HEK293 (cell line): ENCODE results near the gene PLB1.

Experiments used
- CTCF ChIA-PET: fragments of 350-600 bp; formaldehyde crosslinking; extraction: SDS; loops from one replicate; lab custom pipeline; 2021; ENCODE audit warnings: antibody characterized with exemption; lab: Yijun Ruan, JAX
- POLR2A ChIA-PET: fragments of 300-600 bp; formaldehyde crosslinking; extraction: SDS; loops from one replicate; lab custom pipeline; 2020; ENCODE audit warnings: antibody characterized with exemption, inconsistent platforms; lab: Yijun Ruan, JAX
- H3K27ac ChIP-seq: fragments of 200-500 bp; sonication (Bioruptor generic); 2 replicates; pipeline ENCODE4 v1.5.1; 2014; ENCODE audit warnings: low read depth, low read length, control low read depth, inconsistent platforms; ENCODE audit errors: extremely low read depth
- H3K36me3 ChIP-seq, 2 experiments: fragments of 200-500 bp in 1 of 2; sonication (Bioruptor generic) in 1 of 2; 1 replicate in 1 of 2; 2 replicates in 1 of 2; pipeline ENCODE4 v1.5.1; 2014 to 2017; ENCODE audit warnings: inconsistent platforms in 2 of 2, low read length in 2 of 2; ENCODE audit not compliant: control insufficient read depth in 2 of 2, insufficient read depth in 1 of 2
- H3K4me1 ChIP-seq: fragments of 200-500 bp; sonication (Bioruptor generic); 2 replicates; pipeline ENCODE4 v1.5.1; 2014; ENCODE audit warnings: mild to moderate bottlenecking, low read length, inconsistent platforms; ENCODE audit not compliant: control insufficient read depth, insufficient read depth
- H3K4me3 ChIP-seq: 2 replicates; pipeline ENCODE4 v1.5.1; 2011; ENCODE audit warnings: low read depth, mild to moderate bottlenecking, control low read depth, low read length, moderate library complexity
- H3K9me3 ChIP-seq: fragments of 200-500 bp; sonication (Bioruptor generic); 2 replicates; pipeline ENCODE4 v1.5.1; 2014; ENCODE audit warnings: low read depth, low read length, inconsistent platforms; ENCODE audit not compliant: control insufficient read depth, insufficient read depth
- EGR2 ChIP-seq: fragments of 450-650 bp; formaldehyde crosslinking; IDR thresholded peaks from 2 replicates; pipeline ENCODE4 v1.5.1; 2016; ENCODE audit warnings: low read depth, missing biosample characterization, missing genetic modification characterization
- GLIS1 ChIP-seq: fragments of 450-650 bp; formaldehyde crosslinking; IDR thresholded peaks from 2 replicates; pipeline ENCODE4 v1.5.1; 2016; ENCODE audit warnings: missing biosample characterization, missing genetic modification characterization
- KLF7 ChIP-seq: fragments of 450-650 bp; formaldehyde crosslinking; IDR thresholded peaks from 2 replicates; pipeline ENCODE4 v1.5.1; 2016; ENCODE audit warnings: missing biosample characterization, missing genetic modification characterization, borderline replicate concordance
- KLF9 ChIP-seq: fragments of 450-650 bp; formaldehyde crosslinking; IDR thresholded peaks from 2 replicates; pipeline ENCODE4 v1.5.1; 2016; ENCODE audit warnings: missing biosample characterization, missing genetic modification characterization, low read depth
- MEIS1 ChIP-seq: sonication (generic); formaldehyde crosslinking; IDR thresholded peaks from 2 replicates; pipeline ENCODE4 v1.8.1; 2022; ENCODE audit warnings: missing genetic modification reagents, mild to moderate bottlenecking, borderline replicate concordance
- ZBTB26 ChIP-seq: fragments of 450-650 bp; formaldehyde crosslinking; optimal IDR thresholded peaks from 2 replicates; pipeline ENCODE3; 2016; ENCODE audit warnings: missing biosample characterization, mild to moderate bottlenecking, missing genetic modification characterization
- ZFHX2 ChIP-seq: fragments of 450-650 bp; formaldehyde crosslinking; conservative IDR thresholded peaks from 2 replicates; pipeline ENCODE4 v1.5.1; 2016; ENCODE audit warnings: missing biosample characterization, missing genetic modification characterization
- ZFP3 ChIP-seq: fragments of 450-650 bp; formaldehyde crosslinking; IDR thresholded peaks from 2 replicates; pipeline ENCODE4 v1.5.1; 2016; ENCODE audit warnings: low read depth, missing biosample characterization, missing genetic modification characterization
- ZNF169 ChIP-seq: fragments of 450-650 bp; formaldehyde crosslinking; IDR thresholded peaks from 2 replicates; pipeline ENCODE4 v1.5.1; 2016; ENCODE audit warnings: missing biosample characterization, missing genetic modification characterization
- ZNF184 ChIP-seq: fragments of 450-650 bp; IDR thresholded peaks from 2 replicates; pipeline ENCODE4 v1.5.1; 2018; ENCODE audit warnings: missing biosample characterization, mild to moderate bottlenecking, missing genetic modification characterization
- ZNF23 ChIP-seq: fragments of 450-650 bp; formaldehyde crosslinking; IDR thresholded peaks from 2 replicates; pipeline ENCODE4 v1.5.1; 2016; ENCODE audit warnings: missing biosample characterization, missing genetic modification characterization, borderline replicate concordance
- ZNF302 ChIP-seq: fragments of 450-650 bp; formaldehyde crosslinking; IDR thresholded peaks from 2 replicates; pipeline ENCODE4 v1.5.1; 2016; ENCODE audit warnings: missing biosample characterization, missing genetic modification characterization, low read depth
- ZNF398 ChIP-seq: fragments of 450-650 bp; formaldehyde crosslinking; IDR thresholded peaks from 2 replicates; pipeline ENCODE4 v1.5.1; 2017; ENCODE audit warnings: missing biosample characterization, missing genetic modification characterization
- ZNF449 ChIP-seq: fragments of 450-650 bp; formaldehyde crosslinking; IDR thresholded peaks from 2 replicates; pipeline ENCODE4 v1.5.1; 2017; ENCODE audit warnings: missing biosample characterization, mild to moderate bottlenecking, missing genetic modification characterization, moderate library complexity
- ZNF510 ChIP-seq: fragments of 450-650 bp; formaldehyde crosslinking; IDR thresholded peaks from 2 replicates; pipeline ENCODE4 v1.5.1; 2018; ENCODE audit warnings: mild to moderate bottlenecking, missing genetic modification characterization, missing biosample characterization; ENCODE audit not compliant: insufficient replicate concordance
- ZNF514 ChIP-seq: fragments of 450-650 bp; formaldehyde crosslinking; IDR thresholded peaks from 2 replicates; pipeline ENCODE4 v1.5.1; 2016; ENCODE audit warnings: missing biosample characterization, missing genetic modification characterization
- ZNF692 ChIP-seq: fragments of 450-650 bp; formaldehyde crosslinking; IDR thresholded peaks from 2 replicates; pipeline ENCODE4 v1.5.1; 2016; ENCODE audit warnings: missing biosample characterization, missing genetic modification characterization
- ZNF791 ChIP-seq: fragments of 450-650 bp; formaldehyde crosslinking; IDR thresholded peaks from 2 replicates; pipeline ENCODE4 v1.5.1; 2016; ENCODE audit warnings: missing biosample characterization, missing genetic modification characterization
- ZNF843 ChIP-seq: fragments of 450-650 bp; formaldehyde crosslinking; IDR thresholded peaks from 2 replicates; pipeline ENCODE4 v1.5.1; 2016; ENCODE audit warnings: missing biosample characterization, missing genetic modification characterization
- ZSCAN23 ChIP-seq: fragments of 450-650 bp; formaldehyde crosslinking; IDR thresholded peaks from 2 replicates; pipeline ENCODE4 v1.5.1; 2016; ENCODE audit warnings: missing biosample characterization, missing genetic modification characterization

The PLB1 gene

GRCh38 chr2:28516430-28516829 lies 20.6 kb downstream of the PLB1 start:
- H3K36me3 ChIP-seq = no peaks in the 10 kb centered on the region
- H3K4me1 ChIP-seq = no peaks in the 10 kb centered on the region
- no peak for TF ChIP-seq ZNF514 (tag by site-specific recombination)
- TF ChIP-seq ZNF184 (tag by site-specific recombination) = no peak
- no peak for TF ChIP-seq ZSCAN23 (tag by site-specific recombination)
- TF ChIP-seq ZFP3 (tag by site-specific recombination) = no peak
- TF ChIP-seq ZNF169 (tag by site-specific recombination) = no peak
- no peak for TF ChIP-seq ZBTB26
- ChIA-PET CTCF (interaction anchor here (0.6 to 1.2 kb wide), 2 partner anchors 17 to 727 kb away, joined by 5 to 6 read pairs; no protein-coding TSS in a partner anchor), POLR2A (no interaction called here)
- H3K27ac ChIP-seq = no peak overlapping the region
- no peaks in the 10 kb centered on the region; the same call in 1 of the 2 replicates for H3K9me3 ChIP-seq
- H3K4me3 ChIP-seq = no peak overlapping the region

- ChIA-PET POLR2A (no interaction called here), CTCF (interaction anchor here (0.5 to 0.6 kb wide), 2 partner anchors 183 to 727 kb away, joined by 3 to 5 read pairs; no protein-coding TSS in a partner anchor)
- Histone ChIP-seq H3K36me3 (no peaks in the 10 kb centered on the region), H3K4me1 (no peaks in the 10 kb centered on the region)
- TF ChIP-seq KLF7 (tag by site-specific recombination) = no peak
- TF ChIP-seq ZNF692 = no peak
- no peak for TF ChIP-seq ZNF843 (tag by site-specific recombination)
- no peak for TF ChIP-seq ZNF302 (tag by site-specific recombination)
- TF ChIP-seq ZNF449 = no peak
- TF ChIP-seq, all 188 proteins: peak for 0
- H3K4me3 ChIP-seq = no peak overlapping the region
- no peaks in the 10 kb centered on the region; the same call in 1 of the 2 replicates for H3K9me3 ChIP-seq
- no peak overlapping the region for H3K27ac ChIP-seq
Observed at GRCh38 chr2:28516950-28517349, 21.1 kb downstream of the PLB1 start.

GRCh38 chr2:28521663-28522062 lies 25.8 kb downstream of the PLB1 start:
- CTCF ChIA-PET = no interaction called here
- H3K9me3 ChIP-seq = no peaks in the 10 kb centered on the region
- no peaks in the 10 kb centered on the region for H3K4me1 ChIP-seq
- no peak overlapping the region for H3K4me3 ChIP-seq
- no peak overlapping the region for H3K27ac ChIP-seq
- H3K36me3 ChIP-seq = no peaks in the 10 kb centered on the region
- POLR2A ChIA-PET = no interaction called here
- TF ChIP-seq ZNF23 (no peak), GLIS1 (peak; percentile 26; the same call in 1 of the 2 replicates), ZNF791 (no peak), KLF9 (tag by site-specific recombination) (no peak), ZNF398 (peak; percentile 39; the same call in 1 of the 2 replicates), EGR2 (tag by site-specific recombination) (peak; percentile 86), ZFHX2 (tag by site-specific recombination) (peak; percentile 89), MEIS1 (CRISPR knock-in tag) (no peak), ZNF510 (tag by site-specific recombination) (no peak)
- TF ChIP-seq, all 188 proteins: peak for 4
